SK-N-SH treated with all-trans-retinoic acid at 6 μM for 48 hours (cell line): ENCODE measurements around the gene CACNA1C.

Source experiments
- ATAC-seq: fragments of 200-7000 bp; cut with Tn5 transposase; 3 replicates; pipeline ENCODE4 v1.9.1; 2020; ENCODE audit warnings: mild to moderate bottlenecking, moderate library complexity
- BACH2 ChIP-seq: fragments of 250-450 bp; sonication (Bioruptor Pico); IDR thresholded peaks from 2 replicates; pipeline ENCODE4 v1.9.0; 2021; ENCODE audit warnings: mild to moderate bottlenecking, borderline replicate concordance
- CREB5 ChIP-seq: fragments of 250-450 bp; sonication (Bioruptor Pico); IDR thresholded peaks from 2 replicates; pipeline ENCODE4 v1.5.1; 2020; ENCODE audit warnings: low read depth, mild to moderate bottlenecking, moderate library complexity
- CSDC2 ChIP-seq: fragments of 250-450 bp; sonication (Bioruptor Pico); IDR thresholded peaks from 2 replicates; pipeline ENCODE4 v1.5.0; 2020; ENCODE audit warnings: mild to moderate bottlenecking, moderate library complexity
- CSRNP3 ChIP-seq: fragments of 250-450 bp; sonication (Bioruptor Pico); IDR thresholded peaks from 2 replicates; pipeline ENCODE4 v1.5.1; 2021; ENCODE audit warnings: mild to moderate bottlenecking, moderate library complexity
- ESRRG ChIP-seq: fragments of 250-450 bp; sonication (Bioruptor Pico); IDR thresholded peaks from 2 replicates; pipeline ENCODE4 v1.6.1; 2021; ENCODE audit warnings: mild to moderate bottlenecking
- ISL1 ChIP-seq: fragments of 250-450 bp; sonication (Bioruptor Pico); IDR thresholded peaks from 2 replicates; pipeline ENCODE4 v2.1.2; 2022; ENCODE audit warnings: mild to moderate bottlenecking, moderate library complexity
- OSR1 ChIP-seq: fragments of 250-450 bp; sonication (Bioruptor Pico); IDR thresholded peaks from 2 replicates; pipeline ENCODE4 v1.8.0; 2022; ENCODE audit warnings: moderate library complexity, mild to moderate bottlenecking, inconsistent platforms
- POU6F1 ChIP-seq: fragments of 250-450 bp; sonication (Bioruptor Pico); IDR thresholded peaks from 2 replicates; pipeline ENCODE4 v1.8.0; 2021; ENCODE audit warnings: low read depth, mild to moderate bottlenecking, moderate library complexity, borderline replicate concordance
- PPARA ChIP-seq: fragments of 250-450 bp; sonication (Bioruptor Pico); IDR thresholded peaks from 2 replicates; pipeline ENCODE4 v1.5.0; 2020; ENCODE audit warnings: mild to moderate bottlenecking, borderline replicate concordance
- RARB ChIP-seq: fragments of 250-450 bp; sonication (Bioruptor Pico); IDR thresholded peaks from 2 replicates; pipeline ENCODE4 v1.8.0; 2021; ENCODE audit warnings: mild to moderate bottlenecking, moderate library complexity
- SNAI2 ChIP-seq: fragments of 250-450 bp; sonication (Bioruptor Pico); IDR thresholded peaks from 2 replicates; pipeline ENCODE4 v1.5.0; 2020; ENCODE audit warnings: mild to moderate bottlenecking, moderate library complexity
- TCF4 ChIP-seq: fragments of 250-450 bp; sonication (Bioruptor Pico); IDR thresholded peaks from 2 replicates; pipeline ENCODE4 v1.8.0; 2021; ENCODE audit warnings: mild to moderate bottlenecking, moderate library complexity, borderline replicate concordance
- TOX ChIP-seq: fragments of 250-450 bp; sonication (Bioruptor Pico); IDR thresholded peaks from 2 replicates; pipeline ENCODE4 v1.8.0; 2021; ENCODE audit warnings: mild to moderate bottlenecking, moderate library complexity, borderline replicate concordance
- ZC3H10 ChIP-seq: fragments of 250-450 bp; sonication (Bioruptor Pico); IDR thresholded peaks from 2 replicates; pipeline ENCODE4 v1.5.1; 2021; ENCODE audit warnings: mild to moderate bottlenecking, moderate library complexity
- ZFP3 ChIP-seq: fragments of 250-450 bp; sonication (Bioruptor Pico); IDR thresholded peaks from 2 replicates; pipeline ENCODE4 v1.5.0; 2020; ENCODE audit warnings: mild to moderate bottlenecking, moderate library complexity
- ZFP30 ChIP-seq: fragments of 450-650 bp; formaldehyde crosslinking; IDR thresholded peaks from 2 replicates; pipeline ENCODE4 v1.5.0; 2022; ENCODE audit warnings: mild to moderate bottlenecking, moderate library complexity
- ZNF565 ChIP-seq: fragments of 450-650 bp; formaldehyde crosslinking; conservative IDR thresholded peaks from 2 replicates; pipeline ENCODE4 v1.5.0; 2020; ENCODE audit warnings: low read depth, mild to moderate bottlenecking, moderate library complexity
- ZNF70 ChIP-seq: fragments of 450-650 bp; formaldehyde crosslinking; IDR thresholded peaks from 2 replicates; pipeline ENCODE4 v1.5.0; 2020; ENCODE audit warnings: mild to moderate bottlenecking, moderate library complexity
- ZNF8 ChIP-seq: fragments of 450-650 bp; formaldehyde crosslinking; IDR thresholded peaks from 2 replicates; pipeline ENCODE4 v1.5.0; 2020; ENCODE audit warnings: mild to moderate bottlenecking, moderate library complexity
- TF ChIP-seq, protein P1 (sequence below): fragments of 250-450 bp; sonication (Bioruptor Pico); IDR thresholded peaks from 2 replicates; pipeline ENCODE4 v1.5.0; 2020; ENCODE audit warnings: mild to moderate bottlenecking, moderate library complexity

Gene CACNA1C

GRCh38 chr12:2289525-2289924, 236.7 kb downstream of the CACNA1C start:
- no peak for TF ChIP-seq PPARA
- no peak for TF ChIP-seq RARB (CRISPR knock-in tag)
- no peak for TF ChIP-seq BACH2 (CRISPR knock-in tag)
- no peak for ATAC-seq

- ATAC-seq = no peak
- TF ChIP-seq ZNF8 (no peak), CSDC2 (no peak), ZNF70 (CRISPR knock-in tag) (no peak), SNAI2 (CRISPR knock-in tag) (no peak), CSRNP3 (no peak), ZNF565 (CRISPR knock-in tag) (no peak), BACH2 (CRISPR knock-in tag) (no peak), ESRRG (CRISPR knock-in tag) (no peak), ZFP3 (CRISPR knock-in tag) (no peak), ZC3H10 (CRISPR knock-in tag) (no peak), ZFP30 (CRISPR knock-in tag) (no peak), OSR1 (CRISPR knock-in tag) (no peak), TOX (CRISPR knock-in tag) (no peak), TCF4 (no peak), PPARA (no peak), POU6F1 (CRISPR knock-in tag) (no peak), CREB5 (CRISPR knock-in tag) (no peak), RARB (CRISPR knock-in tag) (no peak), ISL1 (CRISPR knock-in tag) (no peak)
- TF ChIP-seq, protein P1, sequence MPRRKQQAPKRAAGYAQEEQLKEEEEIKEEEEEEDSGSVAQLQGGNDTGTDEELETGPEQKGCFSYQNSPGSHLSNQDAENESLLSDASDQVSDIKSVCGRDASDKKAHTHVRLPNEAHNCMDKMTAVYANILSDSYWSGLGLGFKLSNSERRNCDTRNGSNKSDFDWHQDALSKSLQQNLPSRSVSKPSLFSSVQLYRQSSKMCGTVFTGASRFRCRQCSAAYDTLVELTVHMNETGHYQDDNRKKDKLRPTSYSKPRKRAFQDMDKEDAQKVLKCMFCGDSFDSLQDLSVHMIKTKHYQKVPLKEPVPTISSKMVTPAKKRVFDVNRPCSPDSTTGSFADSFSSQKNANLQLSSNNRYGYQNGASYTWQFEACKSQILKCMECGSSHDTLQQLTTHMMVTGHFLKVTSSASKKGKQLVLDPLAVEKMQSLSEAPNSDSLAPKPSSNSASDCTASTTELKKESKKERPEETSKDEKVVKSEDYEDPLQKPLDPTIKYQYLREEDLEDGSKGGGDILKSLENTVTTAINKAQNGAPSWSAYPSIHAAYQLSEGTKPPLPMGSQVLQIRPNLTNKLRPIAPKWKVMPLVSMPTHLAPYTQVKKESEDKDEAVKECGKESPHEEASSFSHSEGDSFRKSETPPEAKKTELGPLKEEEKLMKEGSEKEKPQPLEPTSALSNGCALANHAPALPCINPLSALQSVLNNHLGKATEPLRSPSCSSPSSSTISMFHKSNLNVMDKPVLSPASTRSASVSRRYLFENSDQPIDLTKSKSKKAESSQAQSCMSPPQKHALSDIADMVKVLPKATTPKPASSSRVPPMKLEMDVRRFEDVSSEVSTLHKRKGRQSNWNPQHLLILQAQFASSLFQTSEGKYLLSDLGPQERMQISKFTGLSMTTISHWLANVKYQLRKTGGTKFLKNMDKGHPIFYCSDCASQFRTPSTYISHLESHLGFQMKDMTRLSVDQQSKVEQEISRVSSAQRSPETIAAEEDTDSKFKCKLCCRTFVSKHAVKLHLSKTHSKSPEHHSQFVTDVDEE (CRISPR knock-in tag) = no peak
- TF ChIP-seq, all 23 proteins: peak for 0
These were observed 237.3 kb downstream of the CACNA1C start for GRCh38 chr12:2290091-2290490.

- TF ChIP-seq ZC3H10 (CRISPR knock-in tag) = no peak
- no peak for TF ChIP-seq POU6F1 (CRISPR knock-in tag)
- TF ChIP-seq, protein P1 (CRISPR knock-in tag) = no peak
- TF ChIP-seq ZNF70 (CRISPR knock-in tag) = no peak
- TF ChIP-seq, all 23 proteins: peak for 0
- no peak for ATAC-seq
These were observed 237.8 kb downstream of the CACNA1C start for GRCh38 chr12:2290516-2291065.
